ENCODE measurements around the gene OLFML1. TPM values are rescaled to one million over a fixed set of nuclear protein-coding genes. Genes with fewer than 3 reads are reported as not detected.

The OLFML1 gene
- total RNA-seq, 1 donor from 2014 or later: not detected

GRCh38 chr11:7552666-7553065 is 67.4 kb downstream of the OLFML1 start:
- no peak for ATAC-seq (ENCODE audit: low read depth)
- no peak overlapping the region for H3K27ac Mint-ChIP-seq
- peaks cover 62% of the 10 kb centered on the region for H3K36me3 Mint-ChIP-seq (ENCODE audit: low read depth)
- intact Hi-C loops (cut with micrococcal nuclease): no loop called here
- no peaks in the 10 kb centered on the region for H3K9me3 Mint-ChIP-seq
- no peak for DNase-seq
- TF ChIP-seq CTCF (IDR thresholded peaks at IDR 0.05): no peak
- POLR2A ChIA-PET: no interaction called here
- peaks cover 8% of the 10 kb centered on the region for H3K4me1 Mint-ChIP-seq
- CTCF ChIA-PET: interaction anchor here (0.7 kb wide), 1 partner anchor 32 kb away, joined by 3 read pairs; no protein-coding TSS in a partner anchor
- no peaks in the 10 kb centered on the region for H3K27me3 Mint-ChIP-seq
- H3K4me3 Mint-ChIP-seq: no peak overlapping the region

DNA sequence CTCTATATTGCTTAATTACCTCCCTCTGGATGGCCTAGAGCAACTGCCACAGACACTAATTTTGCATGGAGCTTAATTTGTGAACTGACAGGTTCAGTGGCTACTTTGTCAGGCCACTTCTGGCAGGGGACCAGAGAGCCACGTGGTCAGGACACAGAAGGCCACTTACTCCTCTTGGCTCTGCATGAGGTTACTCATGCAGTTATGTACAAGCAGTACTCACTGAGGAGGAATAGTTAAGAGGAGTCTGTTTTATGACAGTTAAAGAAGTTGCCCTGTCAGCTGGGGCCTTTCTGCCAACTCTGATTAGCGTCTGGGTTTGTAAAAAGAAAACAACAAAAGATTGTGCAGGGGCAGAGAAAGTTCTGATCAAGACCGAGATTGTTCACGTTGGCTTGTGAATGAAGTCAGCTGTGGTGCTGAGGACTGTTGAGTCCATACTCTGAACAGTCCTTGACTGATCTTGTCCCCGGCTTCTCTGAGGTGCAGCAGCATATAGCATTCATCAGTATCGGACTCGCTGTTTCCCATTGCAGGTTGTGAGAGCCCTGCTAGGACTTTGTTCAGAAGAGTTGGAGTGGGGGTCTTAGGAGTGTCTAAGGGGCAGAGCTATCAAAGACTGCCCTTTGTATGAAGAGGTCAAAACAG is 69.9 kb downstream of the OLFML1 start:
- Mint-ChIP-seq H3K4me3 (no peak overlapping the region), H3K27ac (no peak overlapping the region), H3K4me1 (peaks cover 8% of the 10 kb centered on the region), H3K9me3 (no peaks in the 10 kb centered on the region), H3K36me3 (ENCODE audit: low read depth) (peaks cover 60% of the 10 kb centered on the region), H3K27me3 (no peaks in the 10 kb centered on the region)
- intact Hi-C loops (cut with micrococcal nuclease): no loop called here
- DNase-seq (no peak), ATAC-seq (ENCODE audit: low read depth) (no peak)
- ChIA-PET CTCF (no interaction called here), POLR2A (no interaction called here)
- TF ChIP-seq CTCF (IDR thresholded peaks at IDR 0.05): no peak

DNA sequence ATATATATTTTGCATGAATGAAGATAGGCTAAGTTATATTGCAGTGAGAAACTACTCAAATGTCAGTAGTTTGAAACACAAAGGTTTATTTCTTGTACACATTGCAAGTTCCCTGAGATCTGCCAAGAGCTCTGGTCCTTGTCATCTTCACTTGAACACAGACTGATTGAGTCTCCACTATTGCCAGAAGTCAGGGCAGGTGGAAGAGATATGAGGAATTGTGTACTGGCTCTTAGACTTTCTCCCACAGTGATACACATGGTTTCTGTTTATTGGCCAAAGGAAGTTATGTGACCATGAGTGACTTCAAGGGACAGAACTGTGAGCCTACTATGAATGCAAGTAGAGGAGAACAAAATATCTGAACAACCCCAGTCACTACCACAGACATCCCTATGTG is 72.7 kb downstream of the OLFML1 start:
- H3K9me3 Mint-ChIP-seq: no peaks in the 10 kb centered on the region
- ChIA-PET CTCF (no interaction called here), POLR2A (no interaction called here)
- H3K4me3 Mint-ChIP-seq: no peak overlapping the region
- no peak for TF ChIP-seq CTCF (IDR thresholded peaks at IDR 0.05)
- peaks cover 39% of the 10 kb centered on the region for H3K36me3 Mint-ChIP-seq (ENCODE audit: low read depth)
- intact Hi-C loops (cut with micrococcal nuclease): no loop called here
- DNase-seq: no peak
- H3K27me3 Mint-ChIP-seq: no peaks in the 10 kb centered on the region
- ATAC-seq (ENCODE audit: low read depth): no peak
- H3K27ac Mint-ChIP-seq: no peak overlapping the region
- peaks cover 8% of the 10 kb centered on the region for H3K4me1 Mint-ChIP-seq

DNA sequence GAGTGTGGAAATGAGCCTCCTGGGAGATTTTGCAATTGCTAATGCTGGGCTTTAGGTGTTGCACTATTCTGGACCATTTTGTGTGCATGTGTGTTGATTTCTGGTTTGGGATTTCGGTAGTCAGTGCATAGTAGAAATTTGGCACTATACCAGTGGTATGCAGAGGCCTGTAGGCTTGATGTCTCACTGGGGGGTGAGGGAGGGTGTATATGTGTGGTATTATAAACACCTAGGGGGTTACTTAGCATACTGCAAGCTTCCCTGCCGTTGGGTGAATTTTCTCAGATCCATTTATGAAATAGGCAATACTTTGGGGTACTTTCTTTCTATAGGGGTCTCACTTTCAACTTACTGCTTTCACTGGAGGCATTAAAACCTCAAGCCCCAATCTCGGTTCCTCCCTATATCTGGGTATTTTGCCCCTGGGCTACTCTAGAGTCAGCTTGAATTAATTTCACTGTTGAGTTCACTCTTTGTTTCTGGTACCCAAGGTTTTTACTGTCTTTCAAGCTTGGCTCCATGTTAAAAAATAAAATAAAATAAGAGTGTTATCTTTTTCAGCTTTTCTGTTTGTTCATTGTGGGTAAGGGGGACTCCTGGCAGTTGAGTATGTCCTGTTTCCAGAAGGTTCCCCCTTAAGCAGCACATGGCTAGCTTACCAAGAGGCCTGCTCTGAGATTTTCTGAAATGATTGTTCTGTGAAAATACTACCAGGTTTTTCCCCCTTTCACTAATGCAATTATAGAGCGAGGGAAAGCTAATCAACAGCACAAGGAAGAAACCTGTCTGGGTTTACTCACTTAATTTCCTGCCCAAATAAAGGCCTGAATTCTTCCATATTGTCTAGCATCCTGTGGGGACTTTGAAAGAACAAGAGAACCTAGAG is 74.3 kb downstream of the OLFML1 start:
- Mint-ChIP-seq H3K27me3 (no peaks in the 10 kb centered on the region), H3K36me3 (ENCODE audit: low read depth) (peaks cover 33% of the 10 kb centered on the region), H3K4me1 (peaks cover 8% of the 10 kb centered on the region), H3K27ac (no peak overlapping the region), H3K9me3 (no peaks in the 10 kb centered on the region), H3K4me3 (no peak overlapping the region)
- no peak for ATAC-seq (ENCODE audit: low read depth)
- DNase-seq: no peak
- CTCF ChIA-PET: interaction anchor here (1.4 to 1.5 kb wide), 2 partner anchors 12 to 117 kb away, joined by 4 to 5 read pairs; no protein-coding TSS in a partner anchor
- intact Hi-C loops (cut with micrococcal nuclease): no loop called here
- TF ChIP-seq CTCF (IDR thresholded peaks at IDR 0.05): no peak
- POLR2A ChIA-PET: interaction anchor here (1.0 to 2.3 kb wide), 2 partner anchors 39 to 46 kb away, joined by 3 to 6 read pairs; partner anchors contain the start of gene PPFIBP2

Other genes with a start within 250 kb of the OLFML1 start
- not detected in 2 replicates for gene SYT9, start 233.6 kb upstream of the OLFML1 start, total RNA-seq
- 109 and 112 TPM in 2 replicates for gene PPFIBP2, start 28.5 kb downstream of the OLFML1 start, total RNA-seq
- gene CYB5R2, start 188.0 kb downstream of the OLFML1 start, total RNA-seq: 22.3 and 25.9 TPM in 2 replicates
- not detected in 2 replicates for gene OVCH2, start 221.0 kb downstream of the OLFML1 start, total RNA-seq